H9 (cell line): ENCODE measurements around the gene SUGP1. TPM values are rescaled to one million over a fixed set of nuclear protein-coding genes. Genes with fewer than 3 reads are reported as not detected.

Experiments used
- DNase-seq: peaks from one replicate; pipeline ENCODE4 v3.0.0-alpha.2; 2017
- H2AFZ ChIP-seq: one replicate; pipeline ENCODE4 v1.6.1; 2013; ENCODE audit warnings: mild to moderate bottlenecking, low read length, control low read depth, moderate library complexity
- H2AK5ac ChIP-seq: 2 replicates; pipeline ENCODE4 v1.6.1; 2013; ENCODE audit warnings: low read length, control low read depth, mixed read lengths; ENCODE audit not compliant: insufficient read length
- H2BK120ac ChIP-seq: one replicate; pipeline ENCODE4 v1.6.1; 2013; ENCODE audit warnings: low read depth, mild to moderate bottlenecking, low read length, control low read depth, inconsistent platforms; ENCODE audit not compliant: poor library complexity, severe bottlenecking
- H2BK12ac ChIP-seq: 2 replicates; pipeline ENCODE4 v1.6.1; 2013; ENCODE audit warnings: low read length, control low read depth, mixed read lengths, low read depth; ENCODE audit not compliant: insufficient read length
- H2BK15ac ChIP-seq: 2 replicates; pipeline ENCODE4 v1.6.1; 2013; ENCODE audit warnings: low read depth, low read length, control low read depth
- H2BK20ac ChIP-seq: one replicate; pipeline ENCODE4 v1.6.1; 2013; ENCODE audit warnings: low read depth, mild to moderate bottlenecking, low read length, control low read depth, inconsistent platforms; ENCODE audit not compliant: poor library complexity, severe bottlenecking
- H2BK5ac ChIP-seq: 2 replicates; pipeline ENCODE4 v1.6.1; 2013; ENCODE audit warnings: low read length, control low read depth, mixed read lengths; ENCODE audit not compliant: insufficient read length
- H3K14ac ChIP-seq: 2 replicates; pipeline ENCODE4 v1.6.1; 2013; ENCODE audit warnings: low read length, control low read depth; ENCODE audit not compliant: insufficient read depth
- H3K18ac ChIP-seq: 2 replicates; pipeline ENCODE4 v1.6.1; 2013; ENCODE audit warnings: low read depth, mild to moderate bottlenecking, mixed read lengths, low read length, control low read depth; ENCODE audit not compliant: insufficient read length
- H3K23ac ChIP-seq: 2 replicates; pipeline ENCODE4 v1.6.1; 2013; ENCODE audit warnings: low read length, control low read depth, mixed read lengths, low read depth; ENCODE audit not compliant: insufficient read length
- H3K23me2 ChIP-seq: 2 replicates; pipeline ENCODE4 v1.6.1; 2013; ENCODE audit warnings: low read depth, mild to moderate bottlenecking, mixed read lengths, low read length, control low read depth; ENCODE audit not compliant: insufficient read length, poor library complexity, severe bottlenecking
- H3K27ac ChIP-seq: 2 replicates; pipeline ENCODE4 v1.5.1; 2013; ENCODE audit warnings: low read length, control low read depth, mixed read lengths, low read depth; ENCODE audit not compliant: insufficient read length
- H3K27me3 ChIP-seq: 2 replicates; pipeline ENCODE4 v1.6.1; 2013; ENCODE audit warnings: low read length, control low read depth, inconsistent platforms; ENCODE audit not compliant: insufficient read depth
- H3K4ac ChIP-seq: 2 replicates; pipeline ENCODE4 v1.6.1; 2013; ENCODE audit warnings: low read depth, mild to moderate bottlenecking, control low read depth, inconsistent platforms, low read length, moderate library complexity
- H3K4me1 ChIP-seq: 2 replicates; pipeline ENCODE4 v1.6.1; 2013; ENCODE audit warnings: low read length, control low read depth, inconsistent platforms; ENCODE audit not compliant: insufficient read depth
- H3K4me2 ChIP-seq: 2 replicates; pipeline ENCODE4 v1.6.1; 2013; ENCODE audit warnings: low read length, control low read depth, mixed read lengths; ENCODE audit not compliant: insufficient read length, insufficient read depth
- H3K56ac ChIP-seq: 2 replicates; pipeline ENCODE4 v1.6.1; 2013; ENCODE audit warnings: low read depth, mild to moderate bottlenecking, mixed read lengths, low read length, control low read depth; ENCODE audit not compliant: insufficient read length
- H3K79me1 ChIP-seq: 2 replicates; pipeline ENCODE4 v1.6.1; 2013; ENCODE audit warnings: low read depth, mild to moderate bottlenecking, moderate library complexity, low read length, control low read depth, inconsistent platforms; ENCODE audit not compliant: insufficient read depth, poor library complexity, severe bottlenecking
- H3K79me2 ChIP-seq: 2 replicates; pipeline ENCODE4 v1.6.1; 2013; ENCODE audit warnings: low read length, control low read depth, inconsistent platforms; ENCODE audit not compliant: insufficient read depth
- H3K9ac ChIP-seq: 2 replicates; pipeline ENCODE4 v1.6.1; 2013; ENCODE audit warnings: low read length, control low read depth, mixed read lengths; ENCODE audit not compliant: insufficient read length; ENCODE audit errors: extremely low read depth
- H3K9me3 ChIP-seq: one replicate; pipeline ENCODE4 v1.6.1; 2013; ENCODE audit warnings: low read depth, low read length, inconsistent platforms; ENCODE audit not compliant: control insufficient read depth
- H3T11ph ChIP-seq: one replicate; pipeline ENCODE4 v1.6.1; 2013; ENCODE audit warnings: mild to moderate bottlenecking, low read length, control low read depth, inconsistent platforms
- H4K20me1 ChIP-seq: one replicate; pipeline ENCODE4 v1.6.1; 2013; ENCODE audit not compliant: control insufficient read depth, insufficient read length, insufficient read depth
- H4K5ac ChIP-seq: 2 replicates; pipeline ENCODE4 v1.6.1; 2013; ENCODE audit warnings: low read depth, mild to moderate bottlenecking, mixed read lengths, low read length, control low read depth; ENCODE audit not compliant: insufficient read length
- H4K8ac ChIP-seq: replicated peaks from 2 replicates; pipeline ENCODE4 v1.6.1; 2013; ENCODE audit warnings: low read length, control low read depth, mixed read lengths, low read depth; ENCODE audit not compliant: insufficient read length
- H4K91ac ChIP-seq: 2 replicates; pipeline ENCODE4 v1.6.1; 2013; ENCODE audit warnings: low read depth, mild to moderate bottlenecking, moderate library complexity, mixed read lengths, low read length, control low read depth; ENCODE audit not compliant: insufficient read length
- H3K27ac Mint-ChIP-seq, 3 experiments: 2 replicates in 2 of 3; 3 replicates in 1 of 3; pipeline ENCODE4 v1.8.0; 2020 to 2021; ENCODE audit warnings: mixed read lengths in 3 of 3, mild to moderate bottlenecking in 1 of 3, moderate library complexity in 1 of 3
- H3K27me3 Mint-ChIP-seq: 2 replicates; pipeline ENCODE4 v1.8.0; 2021; ENCODE audit warnings: low read depth, mild to moderate bottlenecking, moderate library complexity, mixed read lengths
- H3K36me3 Mint-ChIP-seq, 3 experiments: 2 replicates in 2 of 3; 3 replicates in 1 of 3; pipeline ENCODE4 v1.8.0; 2020 to 2021; ENCODE audit warnings: low read depth in 3 of 3, mixed read lengths in 3 of 3; ENCODE audit not compliant: insufficient read depth in 1 of 3
- H3K4me1 Mint-ChIP-seq, 2 experiments: 2 replicates each; pipeline ENCODE4 v1.8.0; 2020; ENCODE audit warnings: mixed read lengths in 2 of 2
- H3K4me3 Mint-ChIP-seq, 2 experiments: 2 replicates in 1 of 2; 3 replicates in 1 of 2; pipeline ENCODE4 v1.8.0; 2020 to 2021; ENCODE audit warnings: mild to moderate bottlenecking in 2 of 2, mixed read lengths in 2 of 2, moderate library complexity in 1 of 2
- H3K9me3 Mint-ChIP-seq, 2 experiments: 2 replicates in 1 of 2; 3 replicates in 1 of 2; pipeline ENCODE4 v1.8.0; 2020; ENCODE audit warnings: mild to moderate bottlenecking in 2 of 2, mixed read lengths in 2 of 2, moderate library complexity in 1 of 2
- WGBS: extraction: QIAGEN DNeasy Blood & Tissue Kit; methylation state at CpG from one replicate; pipeline ENCODE4 v1.1.7; 2013; ENCODE audit warnings: missing lambda C conversion rate, low lambda C conversion rate, mixed read lengths; ENCODE audit not compliant: insufficient read length; ENCODE audit errors: extremely low coverage; 5-methylcytosine and 5-hydroxymethylcytosine counted together
- total RNA-seq: library from RNA; stranded (reverse); gene quantifications from 2 replicates; pipeline ENCODE4 v1.2.1, GENCODE V29; 2021
- TF ChIP-seq, protein P1 (sequence below): fragments of 200-600 bp; sonication (generic); conservative IDR thresholded peaks from 3 replicates; pipeline ENCODE4 v1.8.0; 2021; ENCODE audit warnings: antibody characterized with exemption, mild to moderate bottlenecking

Gene SUGP1
- total RNA-seq, 1 experiment from 2014 or later, result 103 TPM

- Histone ChIP-seq H4K20me1 (no peaks in the 10 kb centered on the region), H4K5ac (no peak overlapping the region), H3K4me2 (no peak overlapping the region), H3K9ac (no peak overlapping the region), H3K23ac (no peak overlapping the region), H2AFZ (no peak overlapping the region), H3K79me2 (no peaks in the 10 kb centered on the region), H3K18ac (no peak overlapping the region), H3K14ac (no peak overlapping the region), H3K56ac (no peak overlapping the region), H2BK5ac (no peak overlapping the region), H4K8ac (no peak overlapping the region), H2BK120ac (no peak overlapping the region), H3T11ph (no peak overlapping the region), H3K27ac (no peak overlapping the region), H3K4me1 (no peaks in the 10 kb centered on the region), H3K79me1 (no peaks in the 10 kb centered on the region), H2BK20ac (no peak overlapping the region), H4K91ac (no peak overlapping the region), H3K27me3 (no peaks in the 10 kb centered on the region; the same call in 1 of the 2 replicates), H3K4ac (no peak overlapping the region), H2BK15ac (no peak overlapping the region), H3K23me2 (no peaks in the 10 kb centered on the region), H2BK12ac (no peak overlapping the region), H2AK5ac (no peak overlapping the region), H3K9me3 (peaks cover under 1% of the 10 kb centered on the region)
- no peak overlapping the region for H3K4me3 Mint-ChIP-seq
- H3K27me3 Mint-ChIP-seq, result peaks cover 91% of the 10 kb centered on the region
- no peak for DNase-seq
- H3K36me3 Mint-ChIP-seq, result no peaks in the 10 kb centered on the region
- no peaks in the 10 kb centered on the region; a peak in 1 of 4 replicates for H3K4me1 Mint-ChIP-seq
- peaks cover 13% of the 10 kb centered on the region in 2 experiments for H3K9me3 Mint-ChIP-seq
- H3K27ac Mint-ChIP-seq, result no peak overlapping the region
- TF ChIP-seq, protein P1, sequence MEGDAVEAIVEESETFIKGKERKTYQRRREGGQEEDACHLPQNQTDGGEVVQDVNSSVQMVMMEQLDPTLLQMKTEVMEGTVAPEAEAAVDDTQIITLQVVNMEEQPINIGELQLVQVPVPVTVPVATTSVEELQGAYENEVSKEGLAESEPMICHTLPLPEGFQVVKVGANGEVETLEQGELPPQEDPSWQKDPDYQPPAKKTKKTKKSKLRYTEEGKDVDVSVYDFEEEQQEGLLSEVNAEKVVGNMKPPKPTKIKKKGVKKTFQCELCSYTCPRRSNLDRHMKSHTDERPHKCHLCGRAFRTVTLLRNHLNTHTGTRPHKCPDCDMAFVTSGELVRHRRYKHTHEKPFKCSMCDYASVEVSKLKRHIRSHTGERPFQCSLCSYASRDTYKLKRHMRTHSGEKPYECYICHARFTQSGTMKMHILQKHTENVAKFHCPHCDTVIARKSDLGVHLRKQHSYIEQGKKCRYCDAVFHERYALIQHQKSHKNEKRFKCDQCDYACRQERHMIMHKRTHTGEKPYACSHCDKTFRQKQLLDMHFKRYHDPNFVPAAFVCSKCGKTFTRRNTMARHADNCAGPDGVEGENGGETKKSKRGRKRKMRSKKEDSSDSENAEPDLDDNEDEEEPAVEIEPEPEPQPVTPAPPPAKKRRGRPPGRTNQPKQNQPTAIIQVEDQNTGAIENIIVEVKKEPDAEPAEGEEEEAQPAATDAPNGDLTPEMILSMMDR, result no peak
- no CpG with 5 or more reads among the region's 3 CpGs for WGBS
These were observed 90.6 kb downstream of the SUGP1 start for GRCh38 chr19:19229701-19230100.
